GM18526 (cell line): ENCODE measurements around the gene PHC3.

ENCODE experiments used
- POLR2A ChIP-seq: IDR thresholded peaks from 3 replicates; pipeline ENCODE4 v1.6.1; 2011; ENCODE audit not compliant: insufficient read length; ENCODE audit errors: extremely low read depth

PHC3 gene

DNA sequence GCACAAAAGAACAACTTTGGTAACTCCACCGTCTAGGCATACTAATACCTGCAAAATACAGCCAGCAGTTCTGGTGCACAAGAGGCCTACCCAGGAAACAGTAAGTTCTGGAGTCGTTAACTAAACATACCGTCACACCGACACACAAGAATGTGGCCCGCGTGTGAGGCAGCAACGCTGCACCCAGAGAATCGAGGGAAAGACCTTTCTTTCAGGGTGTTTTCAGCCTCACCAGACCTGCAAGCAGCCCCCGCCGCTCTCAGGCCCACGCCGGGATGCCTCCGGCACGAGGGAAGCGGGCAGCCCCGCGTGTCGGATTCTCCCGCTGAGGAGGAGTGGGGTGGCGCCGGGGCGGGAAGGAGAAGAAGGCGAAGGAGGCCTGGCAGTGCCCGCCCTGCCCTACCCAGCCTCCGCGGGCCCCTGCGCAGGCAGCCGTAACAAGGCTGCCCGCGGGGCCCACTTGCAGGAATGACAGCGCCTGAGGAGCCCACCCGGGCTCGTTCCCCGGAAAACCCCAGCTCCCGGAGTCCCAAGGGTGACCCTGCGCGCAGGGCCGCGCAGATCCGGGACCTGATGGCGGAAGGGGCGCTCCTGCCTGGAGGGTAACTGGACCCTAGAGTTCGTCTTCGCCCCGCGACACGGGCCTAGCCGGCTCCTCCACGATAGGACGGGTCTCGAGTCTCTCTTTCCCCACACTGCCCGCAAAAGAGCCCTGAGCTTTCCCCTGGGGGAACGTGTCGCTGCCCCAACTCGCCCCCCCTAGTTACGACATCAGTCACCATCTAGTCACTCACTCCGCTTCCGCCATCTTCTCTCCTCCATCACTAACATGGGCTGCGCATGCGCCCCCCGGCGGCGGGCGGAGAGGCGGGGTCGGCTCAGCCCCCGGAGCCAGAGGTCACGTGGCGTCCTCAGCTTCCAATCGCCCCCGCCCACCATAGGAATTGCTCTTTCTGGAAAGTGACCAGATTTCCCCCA is at the start of gene PHC3:
TSS of gene PHC3 (minus strand) at position 826 of the 978 bp plus-strand sequence. CDS start at position 808, 18 bp downstream.
- peak; percentile 79 for TF ChIP-seq POLR2A

GRCh38 chr3:170228093-170228766 is 46.7 kb upstream of the PHC3 start:
- TF ChIP-seq POLR2A: no peak

DNA sequence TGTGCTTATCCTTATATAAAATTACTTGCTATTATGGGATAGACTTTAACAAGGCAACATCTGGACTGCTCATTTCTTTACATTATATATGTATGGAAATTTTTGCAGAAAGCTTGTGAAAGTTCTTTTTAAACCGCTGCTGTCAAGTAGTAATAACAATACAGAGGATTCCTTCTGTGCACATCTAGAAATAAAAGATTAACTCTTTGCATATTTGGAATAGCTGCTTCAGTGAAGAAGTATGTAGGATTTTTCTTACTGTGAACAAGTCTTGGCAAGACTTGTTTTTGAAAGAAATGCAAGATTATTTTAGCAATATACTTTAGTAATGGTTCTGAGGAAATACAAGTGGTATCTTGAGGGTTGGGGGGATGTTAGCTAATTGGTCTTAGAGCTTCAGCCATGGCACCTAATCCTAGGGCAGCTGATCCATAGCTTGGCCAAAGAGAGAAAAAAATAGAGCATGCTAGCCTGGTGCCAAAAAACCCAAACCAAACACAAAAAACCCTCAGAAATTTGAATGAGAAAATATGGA is 45.0 kb upstream of the PHC3 start:
- no peak for TF ChIP-seq POLR2A

- TF ChIP-seq POLR2A: no peak
These were observed 43.6 kb upstream of the PHC3 start for GRCh38 chr3:170225166-170225565.

DNA sequence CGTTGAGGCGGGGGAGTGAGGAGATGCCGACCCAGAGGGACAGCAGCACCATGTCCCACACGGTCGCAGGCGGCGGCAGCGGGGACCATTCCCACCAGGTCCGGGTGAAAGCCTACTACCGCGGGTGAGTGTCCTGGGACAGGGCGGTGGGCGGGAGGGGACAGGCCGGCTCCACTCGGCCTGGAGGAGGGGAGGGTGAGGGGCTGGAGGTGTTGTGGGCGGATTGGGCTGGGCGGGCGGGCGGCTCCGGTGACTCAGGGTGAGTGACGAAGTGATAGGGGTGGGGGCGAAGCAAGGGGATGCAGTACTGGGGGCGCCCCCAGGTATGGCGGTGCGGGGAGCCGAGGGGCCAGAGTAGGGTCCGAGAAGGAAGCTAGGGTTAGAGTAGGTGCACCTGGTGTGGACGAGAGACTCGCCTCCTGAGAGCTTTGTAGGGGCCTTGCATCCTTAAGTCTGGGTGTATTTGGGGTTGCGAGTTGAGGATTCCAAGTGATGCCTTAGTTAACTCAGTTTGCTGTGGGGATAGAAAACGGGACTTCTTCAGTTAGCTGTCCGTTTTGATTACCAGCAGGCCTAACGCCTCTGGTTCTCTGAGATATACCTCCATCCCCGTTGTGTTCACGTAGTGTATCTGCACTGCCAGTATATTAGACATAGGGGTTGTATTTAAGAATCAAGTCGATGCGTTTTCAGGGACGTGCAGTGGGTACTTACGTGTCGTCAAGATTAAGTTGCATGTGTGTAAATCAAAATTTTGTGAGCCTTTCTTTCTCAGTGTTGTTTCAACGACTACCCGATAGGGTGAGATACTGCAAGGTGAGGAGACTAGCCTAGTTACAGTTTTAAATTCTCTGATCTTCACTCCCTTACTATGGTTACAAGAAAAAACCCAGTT is 41.4 kb upstream of the PHC3 start:
- no peak for TF ChIP-seq POLR2A

DNA sequence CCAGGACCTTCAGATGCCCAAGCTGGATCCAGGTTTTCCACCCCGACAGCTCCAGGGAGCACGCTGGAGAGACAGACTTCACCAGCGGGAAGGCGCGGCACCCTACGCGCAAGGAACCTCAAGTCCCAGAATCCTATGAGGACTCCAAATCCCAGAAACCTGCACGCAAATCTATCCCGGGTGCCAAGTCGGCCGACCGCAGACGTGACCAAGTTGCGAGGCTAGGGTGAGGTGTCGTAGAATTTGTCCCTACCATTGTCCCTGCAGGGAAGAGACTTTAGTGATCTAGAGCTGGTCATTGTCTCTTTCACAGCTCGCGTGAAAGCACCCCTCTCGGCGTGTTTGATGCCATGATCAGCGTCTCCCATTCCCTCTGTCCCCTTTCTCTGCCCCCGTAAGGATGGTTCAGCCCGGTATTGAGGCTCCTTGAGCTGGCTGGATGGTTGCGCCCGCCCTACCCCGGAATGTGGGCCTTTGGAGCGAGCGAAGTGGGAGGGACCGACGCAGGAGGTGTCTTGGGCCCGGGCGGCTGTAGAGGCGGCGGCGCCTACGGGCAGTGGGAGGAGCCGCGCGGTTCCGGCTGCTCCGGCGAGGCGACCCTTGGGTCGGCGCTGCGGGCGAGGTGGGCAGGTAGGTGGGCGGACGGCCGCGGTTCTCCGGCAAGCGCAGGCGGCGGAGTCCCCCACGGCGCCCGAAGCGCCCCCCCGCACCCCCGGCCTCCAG is 40.6 kb upstream of the PHC3 start, which contains the start of gene PRKCI:
TSS of gene PRKCI (plus strand) at position 501 of the 723 bp plus-strand sequence. CDS start 246 bp downstream, outside the sequence.
- peak; percentile 56 for TF ChIP-seq POLR2A

DNA sequence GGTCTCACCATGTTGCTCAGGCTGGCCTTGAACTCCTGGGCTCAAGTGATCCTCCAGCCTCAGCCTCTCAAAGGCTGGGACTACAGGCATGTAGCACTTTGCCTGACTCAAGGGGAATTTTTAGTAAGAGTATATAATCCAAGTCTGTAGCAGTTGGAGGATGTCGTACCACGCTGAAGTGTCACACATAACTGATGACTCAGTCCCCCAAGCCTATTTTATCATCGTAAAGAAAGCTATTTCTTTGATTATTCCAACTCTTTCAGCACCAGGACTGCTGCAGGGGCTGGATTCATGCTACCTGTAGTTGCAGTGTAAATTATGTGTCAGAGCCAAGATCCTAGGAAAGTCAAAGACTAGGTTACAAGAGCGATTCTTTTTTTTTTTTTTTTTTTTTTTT is 39.3 kb upstream of the PHC3 start:
- no peak for TF ChIP-seq POLR2A

GRCh38 chr3:170219850-170220249 is 38.3 kb upstream of the PHC3 start:
- no peak for TF ChIP-seq POLR2A

DNA sequence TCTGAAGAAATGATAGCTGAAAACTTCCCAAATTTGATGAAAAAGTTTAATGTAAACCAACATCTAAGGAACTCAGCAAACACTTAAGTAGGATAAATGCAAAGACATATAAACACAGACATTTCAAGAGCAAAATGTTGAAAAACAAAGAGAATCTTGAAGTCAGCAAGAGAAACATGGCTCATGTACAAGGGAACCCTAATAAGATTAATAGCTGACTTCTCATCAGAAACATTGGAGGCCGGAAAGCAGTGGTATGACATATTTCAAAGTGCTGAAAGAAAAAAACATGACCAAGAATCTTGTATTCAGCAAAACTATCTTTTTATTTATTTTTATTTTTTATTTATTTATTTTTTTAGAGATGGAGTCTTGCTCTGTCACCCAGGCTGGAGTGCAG is 30.1 kb upstream of the PHC3 start:
- TF ChIP-seq POLR2A: no peak

DNA sequence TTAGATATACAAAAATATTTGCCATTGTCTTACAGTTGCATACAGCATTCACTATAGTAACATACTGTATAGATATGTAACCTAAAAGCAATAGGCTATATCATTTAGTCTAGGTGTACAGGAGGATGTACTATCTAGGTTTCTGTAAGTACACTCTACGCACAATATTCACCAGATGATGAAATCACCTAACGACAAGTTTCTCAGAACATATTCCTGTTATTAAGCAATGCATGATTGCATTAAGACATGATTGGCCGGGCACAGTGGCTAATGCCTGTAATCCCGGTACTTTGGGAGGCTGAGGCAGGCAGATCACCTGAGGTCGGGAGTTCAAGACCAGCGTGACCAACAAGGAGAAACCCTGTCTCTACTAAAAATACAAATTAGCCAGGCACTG is 26.2 kb upstream of the PHC3 start:
- no peak for TF ChIP-seq POLR2A

DNA sequence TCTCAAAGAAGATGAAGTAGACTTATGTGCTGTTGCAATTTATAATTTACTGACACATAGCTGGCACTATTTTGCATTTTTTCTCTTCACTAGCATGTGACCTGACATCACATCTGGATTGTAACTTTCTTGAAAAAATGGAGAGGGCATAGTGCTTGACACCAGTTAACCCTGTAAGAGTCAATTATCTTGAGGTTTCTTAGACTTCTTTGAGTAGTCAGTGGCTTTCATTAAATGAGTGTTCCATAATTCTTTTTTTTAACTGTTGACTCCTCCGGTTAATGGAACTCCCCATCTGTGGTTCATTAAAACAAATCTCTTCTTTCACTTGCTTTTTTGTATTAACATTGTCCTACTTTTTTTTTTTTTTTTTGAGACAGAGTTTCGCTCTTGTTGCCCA is 23.8 kb upstream of the PHC3 start:
- no peak for TF ChIP-seq POLR2A

- no peak for TF ChIP-seq POLR2A
These were observed 23.0 kb upstream of the PHC3 start for GRCh38 chr3:170204509-170204908.

DNA sequence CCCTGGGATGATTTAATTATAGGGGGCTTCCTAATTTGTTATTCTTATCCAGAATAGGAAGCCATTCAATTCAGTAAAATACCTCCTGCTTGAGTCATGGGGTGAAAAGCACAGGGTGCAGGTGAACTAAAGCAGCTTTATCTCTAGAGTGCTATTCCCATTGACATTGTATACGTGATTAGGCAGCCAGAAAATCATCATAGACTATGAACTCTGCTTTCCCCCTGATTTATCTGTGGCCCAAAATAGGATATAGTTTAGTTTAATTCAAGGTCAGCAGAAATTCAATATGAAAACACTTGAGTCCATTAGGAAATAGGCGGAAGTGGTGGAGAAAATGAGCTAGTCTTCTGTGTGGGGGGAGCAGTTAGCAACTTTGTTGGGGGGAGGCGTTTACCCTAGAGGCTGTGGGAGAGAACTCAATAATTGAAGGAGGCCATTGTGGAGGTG is 22.5 kb upstream of the PHC3 start:
- TF ChIP-seq POLR2A: no peak

DNA sequence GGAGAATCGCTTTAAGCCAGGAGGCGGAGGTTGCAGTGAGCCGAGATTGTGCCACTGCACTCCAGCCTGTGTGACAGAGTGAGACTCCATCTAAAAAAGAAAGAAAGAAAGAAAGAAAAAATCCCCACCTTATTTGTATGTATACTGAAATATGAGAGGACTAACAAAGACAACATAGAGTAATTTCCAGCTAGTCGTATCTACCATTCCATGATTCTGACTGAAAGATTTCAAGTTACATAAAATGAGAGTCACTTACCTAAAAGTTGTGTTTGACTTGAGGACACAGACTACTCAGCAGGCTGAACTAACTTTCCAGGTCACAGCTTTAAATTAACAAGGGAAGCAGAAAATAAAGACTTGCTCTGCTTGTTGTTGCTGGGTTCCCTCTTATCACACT is 21.9 kb upstream of the PHC3 start:
- TF ChIP-seq POLR2A: no peak
